Type B pancreatic cell (in vitro differentiated cells): ENCODE results near the gene NEXN. TPM values are rescaled to one million over a fixed set of nuclear protein-coding genes. Genes with fewer than 3 reads are reported as not detected.

Source experiments
- DNase-seq: peaks from one replicate; pipeline ENCODE4 v3.0.0; 2021; ENCODE audit warnings: mixed read lengths; ENCODE audit not compliant: unreplicated experiment; ENCODE audit errors: extremely low spot score
- H3K27ac Mint-ChIP-seq: 2 replicates; pipeline ENCODE4 v1.8.0; 2021; ENCODE audit warnings: mild to moderate bottlenecking, mixed read lengths
- H3K27me3 Mint-ChIP-seq: 2 replicates; pipeline ENCODE4 v1.8.0; 2021; ENCODE audit warnings: mixed read lengths
- H3K36me3 Mint-ChIP-seq: 2 replicates; pipeline ENCODE4 v1.8.0; 2021; ENCODE audit warnings: mixed read lengths
- H3K4me1 Mint-ChIP-seq: one replicate; pipeline ENCODE4 v1.8.0; 2021; ENCODE audit warnings: mixed read lengths; ENCODE audit not compliant: unreplicated experiment
- H3K4me3 Mint-ChIP-seq: 2 replicates; pipeline ENCODE4 v1.8.0; 2021; ENCODE audit warnings: mild to moderate bottlenecking, mixed read lengths
- H3K9me3 Mint-ChIP-seq: 2 replicates; pipeline ENCODE4 v1.8.0; 2021; ENCODE audit warnings: mixed read lengths
- total RNA-seq: library from RNA; stranded (reverse); gene quantifications from 2 replicates; pipeline ENCODE4 v1.2.1, GENCODE V29; 2021; ENCODE audit warnings: low replicate concordance
- TF ChIP-seq, protein P1 (sequence below): fragments of 200-600 bp; sonication (generic); conservative IDR thresholded peaks from 2 replicates; pipeline ENCODE4 v1.5.0; 2021; ENCODE audit warnings: antibody characterized with exemption, mild to moderate bottlenecking

The NEXN gene
- total RNA-seq, 1 donor from 2014 or later, result 2.8 TPM

DNA sequence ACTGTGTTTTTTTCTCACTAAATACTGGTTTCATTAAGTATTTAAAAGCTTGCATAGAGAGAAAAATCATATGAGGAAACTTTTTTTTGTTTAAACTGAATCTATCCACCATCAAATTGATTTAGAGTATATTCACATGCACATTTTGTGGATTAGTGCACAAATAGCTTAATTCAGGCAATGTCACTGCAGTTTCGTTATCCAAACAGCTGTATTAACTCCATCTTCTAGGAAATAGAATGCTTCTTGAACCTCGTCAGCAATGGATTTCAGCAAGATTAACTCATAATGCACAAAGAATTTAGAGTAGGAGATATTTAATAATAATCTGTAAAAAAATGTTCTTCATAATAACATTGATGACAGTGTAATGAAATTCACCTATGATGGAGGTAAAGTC is 37.5 kb downstream of the NEXN start:
- TF ChIP-seq, protein P1, sequence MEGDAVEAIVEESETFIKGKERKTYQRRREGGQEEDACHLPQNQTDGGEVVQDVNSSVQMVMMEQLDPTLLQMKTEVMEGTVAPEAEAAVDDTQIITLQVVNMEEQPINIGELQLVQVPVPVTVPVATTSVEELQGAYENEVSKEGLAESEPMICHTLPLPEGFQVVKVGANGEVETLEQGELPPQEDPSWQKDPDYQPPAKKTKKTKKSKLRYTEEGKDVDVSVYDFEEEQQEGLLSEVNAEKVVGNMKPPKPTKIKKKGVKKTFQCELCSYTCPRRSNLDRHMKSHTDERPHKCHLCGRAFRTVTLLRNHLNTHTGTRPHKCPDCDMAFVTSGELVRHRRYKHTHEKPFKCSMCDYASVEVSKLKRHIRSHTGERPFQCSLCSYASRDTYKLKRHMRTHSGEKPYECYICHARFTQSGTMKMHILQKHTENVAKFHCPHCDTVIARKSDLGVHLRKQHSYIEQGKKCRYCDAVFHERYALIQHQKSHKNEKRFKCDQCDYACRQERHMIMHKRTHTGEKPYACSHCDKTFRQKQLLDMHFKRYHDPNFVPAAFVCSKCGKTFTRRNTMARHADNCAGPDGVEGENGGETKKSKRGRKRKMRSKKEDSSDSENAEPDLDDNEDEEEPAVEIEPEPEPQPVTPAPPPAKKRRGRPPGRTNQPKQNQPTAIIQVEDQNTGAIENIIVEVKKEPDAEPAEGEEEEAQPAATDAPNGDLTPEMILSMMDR, result no peak
- no peak overlapping the region for H3K4me3 Mint-ChIP-seq
- no peaks in the 10 kb centered on the region for H3K9me3 Mint-ChIP-seq
- H3K27me3 Mint-ChIP-seq, result no peaks in the 10 kb centered on the region
- H3K27ac Mint-ChIP-seq, result no peak overlapping the region
- no peaks in the 10 kb centered on the region for H3K4me1 Mint-ChIP-seq
- peaks cover 5% of the 10 kb centered on the region for H3K36me3 Mint-ChIP-seq
- no peak for DNase-seq

DNA sequence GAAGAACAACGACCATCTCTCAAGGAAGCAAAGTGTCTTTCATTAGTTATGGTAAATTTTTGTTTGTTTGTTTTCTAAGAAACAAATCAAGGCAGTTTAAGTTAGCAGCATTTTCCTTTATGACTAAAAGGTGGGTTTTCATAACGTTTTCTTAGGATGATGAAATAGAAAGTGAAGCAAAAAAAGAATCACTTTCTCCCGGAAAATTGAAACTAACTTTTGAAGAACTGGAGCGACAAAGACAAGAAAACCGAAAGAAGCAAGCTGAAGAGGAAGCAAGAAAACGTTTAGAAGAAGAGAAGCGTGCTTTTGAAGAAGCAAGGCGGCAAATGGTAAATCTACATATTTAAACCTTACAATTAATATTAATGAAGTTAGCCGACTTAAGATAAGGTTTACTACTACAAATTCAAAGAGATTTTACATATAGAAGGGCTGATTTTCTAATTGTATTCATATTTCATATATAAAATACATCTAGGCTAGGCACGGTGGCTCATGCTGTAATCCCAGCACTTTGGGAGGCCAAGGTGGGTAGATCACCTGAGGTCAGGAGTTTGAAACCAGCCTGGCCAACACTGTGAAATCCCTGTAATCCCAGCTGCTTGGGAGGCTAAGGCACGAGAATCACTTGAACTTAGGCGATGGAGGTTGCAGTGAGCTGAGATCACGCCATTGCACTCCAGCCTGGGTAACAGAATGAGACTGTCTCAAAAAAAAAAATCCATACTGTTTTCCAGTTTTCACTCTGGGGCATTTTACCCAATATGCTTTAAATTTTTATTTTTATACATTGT is 38.3 kb downstream of the NEXN start:
- H3K4me1 Mint-ChIP-seq, result no peaks in the 10 kb centered on the region
- H3K27ac Mint-ChIP-seq, result no peak overlapping the region
- H3K36me3 Mint-ChIP-seq, result peaks cover 5% of the 10 kb centered on the region
- DNase-seq, result no peak
- no peaks in the 10 kb centered on the region for H3K9me3 Mint-ChIP-seq
- TF ChIP-seq, protein P1, result no peak
- H3K27me3 Mint-ChIP-seq, result no peaks in the 10 kb centered on the region
- no peak overlapping the region for H3K4me3 Mint-ChIP-seq

DNA sequence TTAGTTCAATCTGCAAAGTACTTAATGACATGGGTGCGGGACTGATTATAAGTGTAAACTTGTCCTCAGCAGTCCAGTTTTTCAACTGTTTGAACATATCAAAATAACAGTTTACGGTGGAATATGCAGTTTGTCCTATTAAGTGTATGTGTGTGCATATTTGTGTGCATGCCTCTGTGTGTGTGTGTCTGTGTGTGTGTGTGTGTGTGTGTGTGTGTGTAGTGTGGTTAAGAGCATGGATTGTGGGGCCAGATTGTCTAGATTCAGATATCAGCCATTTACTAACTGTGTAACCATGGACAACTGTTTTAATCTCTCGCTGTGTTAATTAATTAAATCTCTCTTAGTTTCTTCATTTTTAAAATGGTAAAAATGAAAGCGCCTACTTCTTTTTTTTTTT is 39.0 kb downstream of the NEXN start:
- no peaks in the 10 kb centered on the region for H3K27me3 Mint-ChIP-seq
- no peaks in the 10 kb centered on the region for H3K4me1 Mint-ChIP-seq
- TF ChIP-seq, protein P1, result no peak
- H3K27ac Mint-ChIP-seq, result no peak overlapping the region
- H3K4me3 Mint-ChIP-seq, result no peak overlapping the region
- no peaks in the 10 kb centered on the region for H3K9me3 Mint-ChIP-seq
- no peak for DNase-seq
- peaks cover 5% of the 10 kb centered on the region for H3K36me3 Mint-ChIP-seq

DNA sequence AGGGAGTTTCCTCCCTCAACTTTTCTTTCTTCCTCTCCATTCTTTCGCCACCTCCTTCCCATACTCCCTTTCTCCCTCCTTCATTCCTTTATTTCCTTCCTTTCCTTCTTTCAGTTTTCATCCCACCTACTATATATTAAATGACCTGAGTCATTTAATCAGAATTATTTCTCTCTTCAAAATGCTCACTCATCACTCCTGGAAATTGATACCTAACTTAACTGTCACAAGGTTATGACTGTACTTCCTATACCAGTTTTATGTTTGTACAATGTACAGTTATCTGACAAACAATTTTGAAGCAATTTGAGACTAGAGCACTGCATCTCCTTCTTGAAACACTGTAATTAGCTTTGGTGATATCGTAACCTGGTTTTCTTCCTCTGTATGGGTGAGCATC is 41.4 kb downstream of the NEXN start:
- Mint-ChIP-seq H3K27ac (no peak overlapping the region), H3K4me1 (no peaks in the 10 kb centered on the region), H3K36me3 (peaks cover 5% of the 10 kb centered on the region), H3K27me3 (no peaks in the 10 kb centered on the region), H3K9me3 (no peaks in the 10 kb centered on the region), H3K4me3 (no peak overlapping the region)
- DNase-seq, result no peak
- TF ChIP-seq, protein P1, result no peak

DNA sequence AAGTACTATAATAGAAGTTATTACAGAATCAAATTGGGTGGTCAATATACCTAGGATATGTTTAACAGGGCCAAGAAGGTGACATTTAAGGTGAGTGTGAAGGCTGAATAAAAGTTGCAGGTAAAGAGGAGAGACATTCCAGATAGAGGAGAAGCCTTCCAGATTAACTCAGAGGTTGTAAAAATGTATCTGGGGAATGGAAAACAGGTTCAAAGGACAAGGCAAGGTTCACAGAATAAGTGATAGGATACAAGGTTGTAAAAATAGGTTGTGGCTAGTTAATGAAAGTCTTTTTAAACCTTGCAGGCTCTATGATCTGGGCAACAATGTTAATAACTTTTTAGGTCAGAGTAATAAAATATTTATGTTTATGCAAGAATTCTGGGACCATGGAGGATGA is 50.2 kb downstream of the NEXN start:
- TF ChIP-seq, protein P1, result no peak
- H3K27ac Mint-ChIP-seq, result no peak overlapping the region
- no peak overlapping the region for H3K4me3 Mint-ChIP-seq
- H3K36me3 Mint-ChIP-seq, result peaks cover 21% of the 10 kb centered on the region
- no peaks in the 10 kb centered on the region for H3K9me3 Mint-ChIP-seq
- no peaks in the 10 kb centered on the region for H3K27me3 Mint-ChIP-seq
- H3K4me1 Mint-ChIP-seq, result no peaks in the 10 kb centered on the region
- no peak for DNase-seq
